Vagina (tissue), 2 donors: Measurements from ENCODE around the gene OR52A1. TPM values are rescaled to one million over a fixed set of nuclear protein-coding genes. Genes with fewer than 3 reads are reported as not detected.
"Not testable (repeated sequence)": the region's sequence is repeated elsewhere in the genome, so short reads cannot be mapped to it uniquely, and the experiment has no call there.

Experiments used
- DNase-seq, 2 donors: peaks; one replicate each; pipeline ENCODE4 v3.0.0-alpha.2; 2017; ENCODE audit errors: extremely low spot score in 2 of 2
- H3K27ac ChIP-seq: fragments of 200-600 bp; sonication (generic); one replicate; pipeline ENCODE4 v1.5.1; 2019
- H3K27me3 ChIP-seq: fragments of 200-600 bp; sonication (generic); one replicate; pipeline ENCODE4 v1.5.1; 2019
- H3K36me3 ChIP-seq, 2 donors: fragments of 200-600 bp; sonication (generic); one replicate each; pipeline ENCODE4 v1.5.1; 2017 to 2019
- H3K4me1 ChIP-seq: fragments of 200-600 bp; sonication (generic); one replicate; pipeline ENCODE4 v1.5.1; 2019
- H3K4me3 ChIP-seq, 2 donors: fragments of 200-600 bp; sonication (generic); 1 replicate in 1 of 2; 2 replicates in 1 of 2; pipeline ENCODE4 v1.5.1; 2016 to 2019
- H3K9me3 ChIP-seq: fragments of 200-600 bp; sonication (generic); one replicate; pipeline ENCODE4 v1.5.1; 2019
- POLR2A ChIP-seq, 2 donors: fragments of 450-650 bp; IDR thresholded peaks; one replicate each; pipeline ENCODE4 v1.6.1; 2017; ENCODE audit warnings: antibody characterized with exemption in 2 of 2, mild to moderate bottlenecking in 2 of 2, moderate library complexity in 2 of 2
- POLR2AphosphoS5 ChIP-seq, 2 donors: sonication (generic); formaldehyde crosslinking; IDR thresholded peaks; one replicate each; pipeline ENCODE4 v1.9.0; 2017; ENCODE audit warnings: antibody characterized with exemption in 2 of 2, mild to moderate bottlenecking in 2 of 2, low read depth in 1 of 2; ENCODE audit not compliant: insufficient read depth in 1 of 2
- intact Hi-C: fragments of 100-400 bp; cut with DNase I; formaldehyde crosslinking; loops from one replicate; pipeline ENCODE4 v1.15.1; 2023
- total RNA-seq: library from RNA; depleted of rRNA; stranded (reverse); fragments of >200 nt; gene quantifications from one replicate; pipeline ENCODE4 v1.2.3, GENCODE V29; 2016
- TF ChIP-seq, protein P1 (sequence below), 3 experiments: fragments of 450-650 bp in 2 of 3; fragments of 200-600 bp in 1 of 3; sonication (generic) in 1 of 3; IDR thresholded peaks; one replicate each; pipeline ENCODE4 v1.5.1; 2017 to 2019; ENCODE audit warnings: antibody characterized with exemption in 3 of 3, mild to moderate bottlenecking in 2 of 3, moderate library complexity in 2 of 3

Gene OR52A1
- total RNA-seq, 1 donor from 2014 or later: not detected

DNA sequence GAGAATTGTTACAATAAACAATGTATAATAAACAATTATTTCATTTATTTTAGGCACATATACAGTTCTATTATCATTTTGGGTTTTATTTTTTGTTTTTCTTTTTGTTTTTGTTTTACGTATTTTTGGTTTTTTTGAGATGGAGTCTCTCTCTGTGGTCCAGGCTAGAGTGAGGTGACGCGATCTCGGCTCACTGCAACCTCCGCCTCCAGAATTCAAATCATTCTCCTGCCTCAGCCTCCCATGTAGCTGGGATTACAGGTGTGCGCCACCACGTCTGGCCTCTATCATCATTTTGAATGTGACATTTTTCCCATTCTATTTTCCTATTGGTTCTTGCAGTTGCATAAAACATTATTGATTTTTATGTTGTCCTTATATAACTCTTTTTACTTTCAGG is 20.4 kb upstream of the OR52A1 start:
- Histone ChIP-seq H3K9me3 (no peaks in the 10 kb centered on the region), H3K4me3 (no peak overlapping the region), H3K36me3 (no peaks in the 10 kb centered on the region), H3K27me3 (no peaks in the 10 kb centered on the region), H3K4me1 (no peaks in the 10 kb centered on the region), H3K27ac (no peak overlapping the region)
- DNase-seq: no peak
- TF ChIP-seq POLR2AphosphoS5 (IDR thresholded peaks at IDR 0.05; ENCODE audit: insufficient read depth in 1 of 2, low read depth in 1 of 2) (no peak), POLR2A (IDR thresholded peaks at IDR 0.05) (no peak)
- TF ChIP-seq, protein P1, sequence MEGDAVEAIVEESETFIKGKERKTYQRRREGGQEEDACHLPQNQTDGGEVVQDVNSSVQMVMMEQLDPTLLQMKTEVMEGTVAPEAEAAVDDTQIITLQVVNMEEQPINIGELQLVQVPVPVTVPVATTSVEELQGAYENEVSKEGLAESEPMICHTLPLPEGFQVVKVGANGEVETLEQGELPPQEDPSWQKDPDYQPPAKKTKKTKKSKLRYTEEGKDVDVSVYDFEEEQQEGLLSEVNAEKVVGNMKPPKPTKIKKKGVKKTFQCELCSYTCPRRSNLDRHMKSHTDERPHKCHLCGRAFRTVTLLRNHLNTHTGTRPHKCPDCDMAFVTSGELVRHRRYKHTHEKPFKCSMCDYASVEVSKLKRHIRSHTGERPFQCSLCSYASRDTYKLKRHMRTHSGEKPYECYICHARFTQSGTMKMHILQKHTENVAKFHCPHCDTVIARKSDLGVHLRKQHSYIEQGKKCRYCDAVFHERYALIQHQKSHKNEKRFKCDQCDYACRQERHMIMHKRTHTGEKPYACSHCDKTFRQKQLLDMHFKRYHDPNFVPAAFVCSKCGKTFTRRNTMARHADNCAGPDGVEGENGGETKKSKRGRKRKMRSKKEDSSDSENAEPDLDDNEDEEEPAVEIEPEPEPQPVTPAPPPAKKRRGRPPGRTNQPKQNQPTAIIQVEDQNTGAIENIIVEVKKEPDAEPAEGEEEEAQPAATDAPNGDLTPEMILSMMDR (IDR thresholded peaks at IDR 0.05): no peak
- intact Hi-C loops: no loop called here

DNA sequence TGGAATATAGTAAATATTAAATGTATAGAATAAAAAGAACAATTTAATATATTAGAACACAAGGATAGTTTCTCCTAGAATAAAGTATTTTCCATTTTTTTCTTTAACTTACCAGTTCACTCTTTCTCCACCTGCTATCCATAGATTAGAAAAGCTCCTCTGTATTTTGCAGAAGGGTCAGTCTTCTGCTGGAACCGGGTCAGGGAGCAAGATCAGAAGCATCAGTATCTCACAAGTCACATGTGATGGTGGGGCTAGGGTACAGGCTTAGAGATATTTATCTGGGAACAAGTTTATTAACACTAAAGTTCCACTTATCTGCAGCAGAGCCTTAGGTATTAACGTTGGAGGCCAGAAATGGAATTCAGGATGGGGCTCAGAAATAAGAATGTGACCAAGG is 17.3 kb upstream of the OR52A1 start:
- H3K4me1 ChIP-seq: no peaks in the 10 kb centered on the region
- no peak overlapping the region for H3K4me3 ChIP-seq
- no peak for DNase-seq
- no peaks in the 10 kb centered on the region for H3K36me3 ChIP-seq
- H3K27ac ChIP-seq: no peak overlapping the region
- H3K27me3 ChIP-seq: no peaks in the 10 kb centered on the region
- H3K9me3 ChIP-seq: no peaks in the 10 kb centered on the region
- intact Hi-C loops: no loop called here
- no peak for TF ChIP-seq POLR2AphosphoS5 (IDR thresholded peaks at IDR 0.05; ENCODE audit: insufficient read depth in 1 of 2, low read depth in 1 of 2)
- TF ChIP-seq POLR2A (IDR thresholded peaks at IDR 0.05): no peak
- TF ChIP-seq, protein P1 (IDR thresholded peaks at IDR 0.05): no peak

DNA sequence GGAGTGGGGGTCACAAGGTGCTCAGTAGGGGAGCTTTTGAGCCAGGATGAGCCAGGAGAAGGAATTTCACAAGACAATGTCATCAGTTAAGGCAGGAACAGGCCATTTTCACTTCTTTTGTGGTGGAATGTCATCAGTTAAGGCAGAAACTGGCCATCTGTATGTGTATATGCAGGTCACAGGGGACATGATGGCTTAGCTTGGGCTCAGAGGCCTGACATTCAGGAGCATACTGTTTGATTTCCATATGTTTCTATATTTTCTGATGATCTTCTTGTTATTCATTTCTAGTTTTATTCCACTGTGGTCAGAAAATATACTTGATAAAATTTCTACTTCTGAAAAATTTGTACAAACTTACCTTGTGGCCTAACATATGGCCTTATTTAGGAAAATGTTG is 11.3 kb upstream of the OR52A1 start:
- H3K4me3 ChIP-seq, H3K36me3 ChIP-seq, H3K27me3 ChIP-seq, DNase-seq, H3K4me1 ChIP-seq, H3K27ac ChIP-seq, H3K9me3 ChIP-seq, intact Hi-C loops: not testable (repeated sequence)

DNA sequence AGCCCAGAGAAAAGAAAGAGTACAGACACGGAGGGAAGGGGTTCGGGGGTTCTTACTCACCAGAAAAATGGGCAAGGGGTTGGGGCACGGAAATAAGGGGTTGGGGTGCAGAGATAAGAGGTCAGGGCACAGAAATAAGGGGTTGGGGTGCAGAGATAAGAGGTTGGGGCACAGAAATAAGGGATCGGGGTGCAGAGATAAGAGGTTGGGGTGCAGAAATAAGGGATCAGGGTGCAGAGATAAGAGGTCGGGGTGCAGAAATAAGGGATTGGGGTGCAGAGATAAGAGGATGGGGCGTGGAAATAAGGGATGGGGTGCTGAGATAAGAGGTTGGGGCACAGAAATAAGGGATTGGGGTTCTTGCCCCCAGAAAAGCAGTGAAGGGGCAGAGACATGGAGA is 10.2 kb upstream of the OR52A1 start:
- H3K27ac ChIP-seq, DNase-seq, H3K4me3 ChIP-seq, intact Hi-C loops, H3K9me3 ChIP-seq, H3K36me3 ChIP-seq, H3K4me1 ChIP-seq, H3K27me3 ChIP-seq: not testable (repeated sequence)

DNA sequence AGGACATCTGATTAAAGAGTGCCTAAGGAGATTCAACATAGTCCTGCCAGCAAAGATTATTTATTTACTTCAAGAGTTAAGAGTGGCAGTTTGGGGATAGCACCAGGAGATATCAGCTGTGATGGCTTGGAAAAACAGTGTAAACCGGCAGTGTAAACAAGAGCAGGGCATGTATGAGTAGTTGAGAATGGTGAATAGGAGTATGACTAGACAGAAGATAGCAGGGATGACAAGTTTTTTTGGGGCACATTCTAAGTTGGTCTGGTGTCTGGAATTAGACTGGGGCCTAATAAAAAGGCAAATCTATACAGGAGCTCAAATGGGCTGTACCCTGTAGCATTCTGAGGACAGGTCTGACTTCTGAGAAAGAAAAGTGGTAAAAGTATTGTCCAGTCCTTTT is 6.5 kb upstream of the OR52A1 start:
- H3K27me3 ChIP-seq, DNase-seq, H3K27ac ChIP-seq, H3K4me1 ChIP-seq, H3K9me3 ChIP-seq, H3K36me3 ChIP-seq, intact Hi-C loops, H3K4me3 ChIP-seq: not testable (repeated sequence)

DNA sequence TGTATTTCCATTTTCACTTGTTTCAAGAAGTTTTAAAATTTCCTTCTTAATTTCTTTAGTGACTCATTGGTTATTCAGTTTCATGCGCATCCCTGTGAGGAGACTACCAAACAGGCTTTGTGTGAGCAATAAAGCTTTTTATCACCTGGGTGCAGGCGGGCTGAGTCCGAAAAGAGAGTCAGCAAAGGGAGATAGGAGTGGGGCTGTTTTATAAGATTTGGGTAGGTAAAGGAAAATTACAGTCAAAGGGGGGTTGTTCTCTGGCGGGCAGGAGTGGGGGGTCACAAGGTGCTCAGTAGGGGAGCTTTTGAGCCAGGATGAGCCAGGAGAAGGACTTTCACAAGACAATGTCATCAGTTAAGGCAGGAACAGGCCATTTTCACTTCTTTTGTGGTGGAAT is 5.7 kb upstream of the OR52A1 start:
- intact Hi-C loops, H3K27ac ChIP-seq, H3K4me1 ChIP-seq, H3K27me3 ChIP-seq, DNase-seq, H3K9me3 ChIP-seq, H3K4me3 ChIP-seq, H3K36me3 ChIP-seq: not testable (repeated sequence)

DNA sequence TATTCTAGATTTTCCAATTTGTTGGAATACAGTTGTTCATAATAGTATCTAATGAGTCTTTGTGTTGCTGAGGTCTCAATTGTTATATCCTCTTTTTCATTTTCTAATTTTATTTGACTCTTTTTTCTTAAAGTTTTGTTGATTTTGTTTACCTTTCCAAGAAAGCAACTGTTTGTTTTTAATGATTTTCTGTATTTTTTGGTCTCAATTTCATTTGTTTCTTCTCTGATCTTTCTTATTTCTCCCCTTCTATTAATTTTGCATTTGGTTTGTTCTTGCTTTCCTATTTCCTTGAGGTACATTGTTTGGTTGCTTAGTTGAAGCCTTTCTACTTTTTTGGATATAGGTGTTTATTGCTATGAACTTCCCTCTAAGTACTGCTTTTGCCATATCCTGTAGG is 5.2 kb upstream of the OR52A1 start:
- Histone ChIP-seq H3K9me3 (no peaks in the 10 kb centered on the region), H3K27ac (no peak overlapping the region), H3K4me3 (no peak overlapping the region), H3K4me1 (no peaks in the 10 kb centered on the region), H3K36me3 (no peaks in the 10 kb centered on the region), H3K27me3 (no peaks in the 10 kb centered on the region)
- intact Hi-C loops: no loop called here
- TF ChIP-seq POLR2AphosphoS5 (IDR thresholded peaks at IDR 0.05; ENCODE audit: insufficient read depth in 1 of 2, low read depth in 1 of 2) (no peak), POLR2A (IDR thresholded peaks at IDR 0.05) (no peak)
- TF ChIP-seq, protein P1 (IDR thresholded peaks at IDR 0.05): no peak
- no peak for DNase-seq
